Upper lobe of right lung (tissue), 1 donor: Measurements from ENCODE around the gene HHIPL1. TPM values are rescaled to one million over a fixed set of nuclear protein-coding genes. Genes with fewer than 3 reads are reported as not detected.

Experiments used
- ATAC-seq: fragments of 200-7000 bp; cut with Tn5 transposase; one replicate; pipeline ENCODE4 v1.9.1; 2020; ENCODE audit warnings: mild to moderate bottlenecking, moderate library complexity
- DNase-seq: peaks from one replicate; pipeline ENCODE4 v3.0.0-alpha.2; 2020
- H3K27ac ChIP-seq: fragments of 200-600 bp; one replicate; pipeline ENCODE4 v1.8.0; 2022
- H3K27me3 ChIP-seq: fragments of 200-600 bp; one replicate; pipeline ENCODE4 v1.8.0; 2022; ENCODE audit warnings: mild to moderate bottlenecking
- H3K36me3 ChIP-seq: fragments of 200-600 bp; one replicate; pipeline ENCODE4 v1.8.0; 2022
- H3K4me1 ChIP-seq: fragments of 200-600 bp; one replicate; pipeline ENCODE4 v1.8.0; 2022
- H3K4me3 ChIP-seq: fragments of 200-600 bp; one replicate; pipeline ENCODE4 v1.8.0; 2022; ENCODE audit warnings: mild to moderate bottlenecking
- H3K9me3 ChIP-seq: fragments of 200-600 bp; one replicate; pipeline ENCODE4 v1.8.0; 2022
- intact Hi-C: fragments of 100-400 bp; cut with DNase I; formaldehyde crosslinking; loops from one replicate; pipeline ENCODE4 v1.11.0; 2022
- total RNA-seq: library from RNA; stranded (reverse); fragmentation: NEBNext Ultra II Directional; extraction: Animal tissue kit (Norgen Biotek cat#: 25700); gene quantifications from one replicate; pipeline ENCODE4 v1.2.1, GENCODE V29; 2021
- TF ChIP-seq, protein P1 (sequence below): fragments of 200-600 bp; IDR thresholded peaks from one replicate; pipeline ENCODE4 v1.8.0; 2022; ENCODE audit warnings: antibody characterized with exemption
- donor health status: DM: no; HTN: yes; CAD: no; lungs with severe emphysema.

Gene HHIPL1
- total RNA-seq, 1 donor from 2014 or later = 1.6 TPM

DNA sequence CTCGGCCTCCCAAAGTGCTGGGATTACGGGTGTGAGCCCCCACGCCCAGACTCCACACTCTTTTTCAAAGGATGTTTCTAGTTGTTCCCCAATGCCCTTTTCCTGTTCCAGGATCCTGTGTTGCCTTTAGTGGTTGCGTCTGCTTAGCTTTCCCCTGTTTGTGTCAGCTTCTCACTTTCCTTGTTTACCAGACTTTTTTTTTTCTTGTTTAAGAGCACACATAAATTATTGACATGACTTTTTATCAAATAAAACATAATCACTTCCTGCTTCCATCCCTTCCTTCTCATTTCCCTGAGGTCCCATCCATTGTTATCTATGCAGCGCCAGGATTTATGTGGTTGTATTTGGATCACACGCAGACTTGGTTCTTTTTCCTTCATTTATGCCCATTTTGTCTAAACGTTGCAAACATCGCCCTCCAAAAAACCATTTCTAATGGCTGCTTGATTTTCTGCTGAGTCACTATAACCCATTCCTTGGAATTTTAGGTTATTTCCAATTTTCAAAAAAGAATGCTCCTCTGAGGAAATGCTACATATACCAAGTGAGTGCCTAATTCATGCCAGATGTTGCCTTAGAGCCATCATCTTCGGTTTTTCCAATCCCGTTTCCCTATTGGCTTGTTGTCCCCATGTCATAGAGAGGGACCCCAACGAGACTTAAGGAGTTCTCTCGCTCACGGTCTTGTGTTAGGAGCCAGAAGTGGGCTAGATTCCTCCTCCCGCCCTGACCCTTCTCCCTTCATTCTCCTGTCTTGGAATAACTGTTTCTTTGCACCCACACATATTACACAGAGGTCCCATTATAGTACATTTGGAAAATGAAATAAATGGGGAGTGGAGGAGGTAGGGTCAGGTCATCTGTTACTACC is 25.7 kb downstream of the HHIPL1 start:
- Histone ChIP-seq H3K27ac (no peak overlapping the region), H3K27me3 (no peaks in the 10 kb centered on the region), H3K9me3 (no peaks in the 10 kb centered on the region), H3K4me3 (no peak overlapping the region), H3K36me3 (no peaks in the 10 kb centered on the region), H3K4me1 (no peaks in the 10 kb centered on the region)
- ATAC-seq (no peak), DNase-seq (no peak)
- TF ChIP-seq, protein P1, sequence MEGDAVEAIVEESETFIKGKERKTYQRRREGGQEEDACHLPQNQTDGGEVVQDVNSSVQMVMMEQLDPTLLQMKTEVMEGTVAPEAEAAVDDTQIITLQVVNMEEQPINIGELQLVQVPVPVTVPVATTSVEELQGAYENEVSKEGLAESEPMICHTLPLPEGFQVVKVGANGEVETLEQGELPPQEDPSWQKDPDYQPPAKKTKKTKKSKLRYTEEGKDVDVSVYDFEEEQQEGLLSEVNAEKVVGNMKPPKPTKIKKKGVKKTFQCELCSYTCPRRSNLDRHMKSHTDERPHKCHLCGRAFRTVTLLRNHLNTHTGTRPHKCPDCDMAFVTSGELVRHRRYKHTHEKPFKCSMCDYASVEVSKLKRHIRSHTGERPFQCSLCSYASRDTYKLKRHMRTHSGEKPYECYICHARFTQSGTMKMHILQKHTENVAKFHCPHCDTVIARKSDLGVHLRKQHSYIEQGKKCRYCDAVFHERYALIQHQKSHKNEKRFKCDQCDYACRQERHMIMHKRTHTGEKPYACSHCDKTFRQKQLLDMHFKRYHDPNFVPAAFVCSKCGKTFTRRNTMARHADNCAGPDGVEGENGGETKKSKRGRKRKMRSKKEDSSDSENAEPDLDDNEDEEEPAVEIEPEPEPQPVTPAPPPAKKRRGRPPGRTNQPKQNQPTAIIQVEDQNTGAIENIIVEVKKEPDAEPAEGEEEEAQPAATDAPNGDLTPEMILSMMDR = no peak
- intact Hi-C loops = no loop called here

DNA sequence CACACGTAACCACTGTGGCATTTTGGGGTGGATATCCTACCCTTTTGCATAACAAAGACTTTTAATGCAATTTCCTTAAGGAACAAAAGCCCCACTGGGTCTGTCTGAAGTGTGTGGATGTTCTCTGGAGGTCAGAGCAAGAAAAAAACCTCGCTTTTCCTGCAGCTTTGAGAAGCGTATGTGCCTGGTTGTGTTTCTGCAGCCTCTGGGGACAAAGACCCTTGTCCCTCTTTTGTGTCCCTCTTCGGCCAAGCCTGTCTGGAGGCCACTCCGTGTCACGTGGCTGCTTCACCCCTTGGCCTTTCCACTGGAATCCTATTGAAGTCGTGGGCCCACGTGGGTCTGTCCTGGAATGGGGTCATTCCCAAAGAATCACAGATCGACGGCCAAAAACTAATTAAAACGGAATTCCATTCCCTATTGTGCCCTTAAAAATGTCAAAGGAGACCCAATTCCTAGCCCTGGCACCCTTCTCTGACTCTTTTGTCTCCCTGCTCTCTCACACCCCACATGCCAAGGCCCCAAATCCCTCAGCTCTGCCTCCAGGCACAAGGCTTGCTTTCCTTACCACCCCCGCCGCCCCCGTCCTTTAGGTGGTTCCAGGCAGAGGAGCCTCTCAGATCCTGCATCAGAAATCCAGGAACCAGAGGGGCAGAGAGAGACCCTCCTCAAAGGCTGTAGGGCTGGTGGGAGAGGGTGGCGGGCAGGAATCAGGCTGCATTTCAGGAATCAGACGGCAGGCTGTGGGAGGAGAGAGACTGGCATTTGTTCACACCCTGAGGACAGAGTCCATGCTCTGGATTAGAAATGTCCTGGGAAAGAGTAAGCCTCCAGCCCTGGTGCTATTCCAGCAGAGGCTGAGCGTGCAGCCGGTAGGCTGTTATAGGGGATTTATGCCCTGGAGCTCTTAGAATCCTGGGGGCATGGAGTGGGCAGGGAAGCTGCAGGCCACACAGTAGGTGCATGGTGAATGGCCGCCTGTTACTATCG is 26.6 kb downstream of the HHIPL1 start:
- peak; percentile 44 for DNase-seq
- intact Hi-C loops = no loop called here
- H3K36me3 ChIP-seq = no peaks in the 10 kb centered on the region

DNA sequence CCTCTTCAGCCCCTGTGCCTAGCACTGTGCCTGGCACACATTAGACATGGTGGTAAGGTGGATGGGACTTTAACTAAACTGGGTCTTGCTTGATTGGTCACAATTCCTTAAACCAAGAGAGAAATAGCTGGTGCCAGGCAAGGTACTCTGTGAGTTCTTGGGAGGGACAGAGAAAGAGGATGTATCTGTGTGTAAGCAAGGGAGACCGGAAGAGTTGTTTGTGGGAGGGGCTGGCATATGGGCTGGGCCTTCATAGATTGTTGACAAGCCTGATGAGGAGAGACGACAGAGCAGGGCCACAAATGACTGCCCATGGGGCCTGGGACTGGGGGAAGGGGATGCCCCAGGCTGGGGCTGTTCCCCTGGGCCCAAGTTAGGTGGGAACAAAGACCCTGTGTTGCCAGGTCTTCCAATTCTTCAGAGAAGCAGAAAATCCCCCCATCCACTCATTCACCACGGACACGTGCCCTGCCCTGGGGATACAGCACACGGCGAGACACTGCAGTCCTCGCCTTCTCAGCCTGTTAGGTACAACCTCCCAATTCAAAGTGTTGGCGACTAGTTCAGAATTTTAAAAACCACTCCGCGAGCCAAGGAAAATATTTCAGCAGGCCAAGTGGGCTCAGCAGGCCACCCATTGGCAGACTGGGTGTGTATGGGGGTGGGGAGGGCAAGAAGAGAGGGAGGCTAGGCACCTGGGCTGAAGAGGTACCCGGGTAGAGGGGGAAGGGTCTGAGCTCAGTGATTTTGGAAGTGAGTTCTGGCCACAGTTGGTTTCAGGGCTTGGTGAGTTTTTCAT is 27.8 kb downstream of the HHIPL1 start:
- no peak overlapping the region for H3K4me3 ChIP-seq
- ATAC-seq = peak; percentile 5
- no peaks in the 10 kb centered on the region for H3K27me3 ChIP-seq
- TF ChIP-seq, protein P1 = no peak
- H3K27ac ChIP-seq = no peak overlapping the region
- intact Hi-C loops = no loop called here
- no peaks in the 10 kb centered on the region for H3K36me3 ChIP-seq
- no peaks in the 10 kb centered on the region for H3K4me1 ChIP-seq
- peak; percentile 49 for DNase-seq
- no peaks in the 10 kb centered on the region for H3K9me3 ChIP-seq

More for the DNA sequence above, 26.6 kb downstream of the HHIPL1 start:
- H3K4me3 ChIP-seq = no peak overlapping the region
- TF ChIP-seq, protein P1 = no peak
- no peak for ATAC-seq
- H3K4me1 ChIP-seq = no peaks in the 10 kb centered on the region
- H3K9me3 ChIP-seq = no peaks in the 10 kb centered on the region
- no peaks in the 10 kb centered on the region for H3K27me3 ChIP-seq
- H3K27ac ChIP-seq = no peak overlapping the region

DNA sequence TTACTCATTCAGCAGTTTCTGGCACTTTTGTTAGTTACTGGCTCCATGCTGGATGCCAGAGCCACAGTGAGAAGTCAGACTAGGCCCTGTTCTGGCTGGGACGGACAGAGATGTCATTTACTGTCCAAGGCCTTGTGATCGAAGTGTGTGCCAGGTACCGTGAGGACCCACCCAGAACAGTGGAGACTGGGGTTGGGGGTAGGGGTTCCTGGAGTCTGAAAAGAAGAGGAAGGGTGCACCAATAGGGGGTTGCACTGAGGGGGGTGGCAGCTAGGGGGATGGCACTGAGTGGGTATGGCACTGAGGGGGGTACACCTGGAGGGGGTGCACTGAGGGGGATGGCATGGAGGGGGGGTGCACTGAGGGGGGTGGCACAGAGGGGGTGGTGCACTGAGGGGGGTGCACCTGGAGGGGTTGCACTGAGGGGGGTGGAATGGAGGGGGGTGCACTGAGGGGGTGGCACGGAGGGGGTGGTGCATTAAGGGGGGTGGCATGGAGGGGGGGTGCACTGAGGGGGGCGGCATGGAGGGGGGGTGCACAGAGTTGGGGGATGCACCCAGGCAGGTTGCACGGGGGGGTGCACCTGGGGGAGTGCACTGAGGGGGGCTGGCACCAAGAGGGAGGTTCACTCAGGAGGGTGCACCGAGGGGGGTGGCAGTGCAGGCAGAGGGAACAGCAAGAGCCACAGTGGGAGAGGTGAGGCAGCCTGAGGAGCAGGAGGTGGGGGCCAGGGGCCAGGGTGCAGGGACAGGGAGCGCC is 28.6 kb downstream of the HHIPL1 start:
- ATAC-seq (no peak), DNase-seq (no peak)

More for the DNA sequence above, 28.6 kb downstream of the HHIPL1 start:
- H3K27ac ChIP-seq = no peak overlapping the region
- no peaks in the 10 kb centered on the region for H3K4me1 ChIP-seq
- TF ChIP-seq, protein P1 = no peak
- H3K4me3 ChIP-seq = no peak overlapping the region
- no peaks in the 10 kb centered on the region for H3K27me3 ChIP-seq
- intact Hi-C loops = no loop called here
- H3K9me3 ChIP-seq = no peaks in the 10 kb centered on the region
- H3K36me3 ChIP-seq = no peaks in the 10 kb centered on the region
